NCI-H2196 (cell line): ENCODE measurements around the gene SERPINA10.

Source experiments
- DNase-seq: peaks from one replicate; lab custom pipeline; 2025; ENCODE audit not compliant: unreplicated experiment; lab: John Stamatoyannopoulos, UW

SERPINA10 gene

GRCh38 chr14:94292872-94293577, at the start of gene SERPINA10:
SERPINA10 (minus strand) TSS chr14:94293268; CDS start chr14:94290593, 2,675 bp downstream.
- DNase-seq = no peak

- peak; percentile 37 for DNase-seq
These were observed 49.4 kb upstream of the SERPINA10 start for GRCh38 chr14:94342334-94342934.

GRCh38 chr14:94341656-94342333, 48.7 kb upstream of the SERPINA10 start:
- no peak for DNase-seq

- no peak for DNase-seq
These were observed 47.5 kb upstream of the SERPINA10 start for GRCh38 chr14:94340533-94340932.

- DNase-seq = no peak
These were observed 45.0 kb upstream of the SERPINA10 start for GRCh38 chr14:94338023-94338422.

GRCh38 chr14:94337274-94337673, 44.2 kb upstream of the SERPINA10 start:
- DNase-seq = no peak

GRCh38 chr14:94334872-94335271, 41.8 kb upstream of the SERPINA10 start:
- DNase-seq = no peak

GRCh38 chr14:94332587-94332986, 39.5 kb upstream of the SERPINA10 start:
- DNase-seq = no peak

- DNase-seq = no peak
These were observed 39.1 kb upstream of the SERPINA10 start for GRCh38 chr14:94332063-94332583.

- DNase-seq = no peak
These were observed 38.4 kb upstream of the SERPINA10 start for GRCh38 chr14:94331462-94331861.

- no peak for DNase-seq
These were observed 37.8 kb upstream of the SERPINA10 start for GRCh38 chr14:94330857-94331256.

- no peak for DNase-seq
These were observed 37.4 kb upstream of the SERPINA10 start for GRCh38 chr14:94330432-94330831.

- DNase-seq = no peak
These were observed 36.8 kb upstream of the SERPINA10 start for GRCh38 chr14:94329857-94330256.

GRCh38 chr14:94328196-94328595, 35.1 kb upstream of the SERPINA10 start:
- DNase-seq = no peak

- no peak for DNase-seq
These were observed 29.8 kb upstream of the SERPINA10 start, which contains the start of gene SERPINA6 for GRCh38 chr14:94322648-94323570. SERPINA6 (minus strand) TSS chr14:94323336; CDS start chr14:94314648, 8,688 bp downstream.

GRCh38 chr14:94321421-94322271, 28.6 kb upstream of the SERPINA10 start:
- no peak for DNase-seq

- no peak for DNase-seq
These were observed 27.2 kb upstream of the SERPINA10 start for GRCh38 chr14:94320243-94320642.

- no peak for DNase-seq
These were observed 24.2 kb upstream of the SERPINA10 start for GRCh38 chr14:94317259-94317658.

- DNase-seq = no peak
These were observed 23.6 kb upstream of the SERPINA10 start for GRCh38 chr14:94316692-94317091.

GRCh38 chr14:94314890-94315289, 21.8 kb upstream of the SERPINA10 start:
- DNase-seq = no peak
